Right lobe of liver (tissue), 4 donors: ENCODE measurements around the gene CD72.

Experiments
- CTCF ChIP-seq, 4 donors: fragments of 200-600 bp in 3 of 4; fragments of 450-650 bp in 1 of 4; IDR thresholded peaks; one replicate each; pipeline versions ENCODE4 v1.5.1 to v1.8.0; 2016 to 2022; ENCODE audit warnings: antibody characterized with exemption in 4 of 4, mild to moderate bottlenecking in 2 of 4
- POLR2A ChIP-seq: fragments of 450-650 bp; IDR thresholded peaks from one replicate; pipeline ENCODE4 v1.6.1; 2017; ENCODE audit warnings: antibody characterized with exemption, mild to moderate bottlenecking
- donor health status: DM: no; HTN: no; CAD: no.
- donor health status: DM: no; HTN: no; CAD: no.
- donor health status: DM: no; HTN: yes; CAD: no.

DNA sequence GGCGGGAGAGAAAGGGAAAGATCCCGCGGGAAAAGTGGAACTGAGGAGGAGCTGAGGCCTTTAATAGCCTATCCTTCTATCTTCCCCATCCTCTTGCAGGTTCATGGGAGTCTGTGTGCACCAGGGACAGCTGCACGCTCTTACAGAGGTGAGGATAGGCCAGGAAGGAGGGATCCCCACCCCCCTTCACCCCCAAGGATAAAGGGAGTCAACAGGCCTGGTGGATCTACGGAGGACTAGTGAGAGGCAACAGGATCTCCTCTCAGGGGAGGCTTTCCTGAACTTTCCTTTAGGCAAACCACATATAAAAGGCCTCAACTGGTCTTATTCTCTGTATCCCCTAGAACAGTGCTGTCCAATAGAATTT lies 12.1 kb downstream of the CD72 start:
- TF ChIP-seq CTCF (IDR thresholded peaks at IDR 0.05) = no peak
- no peak for TF ChIP-seq POLR2A
